ENCODE data around the gene SAMD11.

DNA sequence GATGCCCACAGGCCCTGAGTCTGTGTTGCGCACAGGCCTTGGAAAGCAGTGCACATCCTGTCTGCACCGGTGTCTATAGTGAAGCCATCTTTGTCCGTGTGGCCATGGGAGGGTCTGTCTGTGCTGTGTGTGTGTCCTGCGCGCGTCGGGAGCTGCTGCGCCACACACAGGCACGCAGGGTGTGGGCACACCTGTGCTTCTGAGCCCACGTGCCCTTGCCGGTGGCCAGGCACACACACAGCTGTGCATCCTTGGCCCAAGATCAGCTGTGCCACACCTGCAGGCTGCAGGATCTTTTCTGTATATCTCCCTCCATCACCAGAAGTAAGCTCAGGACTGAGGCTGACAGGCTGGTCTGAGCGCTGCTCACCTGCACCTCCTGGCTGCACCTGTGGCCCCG lies 3.2 kb upstream of the SAMD11 start:
- TF ChIP-seq, protein P1, sequence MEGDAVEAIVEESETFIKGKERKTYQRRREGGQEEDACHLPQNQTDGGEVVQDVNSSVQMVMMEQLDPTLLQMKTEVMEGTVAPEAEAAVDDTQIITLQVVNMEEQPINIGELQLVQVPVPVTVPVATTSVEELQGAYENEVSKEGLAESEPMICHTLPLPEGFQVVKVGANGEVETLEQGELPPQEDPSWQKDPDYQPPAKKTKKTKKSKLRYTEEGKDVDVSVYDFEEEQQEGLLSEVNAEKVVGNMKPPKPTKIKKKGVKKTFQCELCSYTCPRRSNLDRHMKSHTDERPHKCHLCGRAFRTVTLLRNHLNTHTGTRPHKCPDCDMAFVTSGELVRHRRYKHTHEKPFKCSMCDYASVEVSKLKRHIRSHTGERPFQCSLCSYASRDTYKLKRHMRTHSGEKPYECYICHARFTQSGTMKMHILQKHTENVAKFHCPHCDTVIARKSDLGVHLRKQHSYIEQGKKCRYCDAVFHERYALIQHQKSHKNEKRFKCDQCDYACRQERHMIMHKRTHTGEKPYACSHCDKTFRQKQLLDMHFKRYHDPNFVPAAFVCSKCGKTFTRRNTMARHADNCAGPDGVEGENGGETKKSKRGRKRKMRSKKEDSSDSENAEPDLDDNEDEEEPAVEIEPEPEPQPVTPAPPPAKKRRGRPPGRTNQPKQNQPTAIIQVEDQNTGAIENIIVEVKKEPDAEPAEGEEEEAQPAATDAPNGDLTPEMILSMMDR (IDR thresholded peaks at IDR 0.05) = no peak
- TF ChIP-seq POLR2A (IDR thresholded peaks at IDR 0.05) = no peak
